ENCODE results near the gene ALB. TPM values are rescaled to one million over a fixed set of nuclear protein-coding genes. Genes with fewer than 3 reads are reported as not detected.

The ALB gene
- total RNA-seq, 1 experiment from 2014 or later = 23.4 TPM

- TF ChIP-seq, protein P1, sequence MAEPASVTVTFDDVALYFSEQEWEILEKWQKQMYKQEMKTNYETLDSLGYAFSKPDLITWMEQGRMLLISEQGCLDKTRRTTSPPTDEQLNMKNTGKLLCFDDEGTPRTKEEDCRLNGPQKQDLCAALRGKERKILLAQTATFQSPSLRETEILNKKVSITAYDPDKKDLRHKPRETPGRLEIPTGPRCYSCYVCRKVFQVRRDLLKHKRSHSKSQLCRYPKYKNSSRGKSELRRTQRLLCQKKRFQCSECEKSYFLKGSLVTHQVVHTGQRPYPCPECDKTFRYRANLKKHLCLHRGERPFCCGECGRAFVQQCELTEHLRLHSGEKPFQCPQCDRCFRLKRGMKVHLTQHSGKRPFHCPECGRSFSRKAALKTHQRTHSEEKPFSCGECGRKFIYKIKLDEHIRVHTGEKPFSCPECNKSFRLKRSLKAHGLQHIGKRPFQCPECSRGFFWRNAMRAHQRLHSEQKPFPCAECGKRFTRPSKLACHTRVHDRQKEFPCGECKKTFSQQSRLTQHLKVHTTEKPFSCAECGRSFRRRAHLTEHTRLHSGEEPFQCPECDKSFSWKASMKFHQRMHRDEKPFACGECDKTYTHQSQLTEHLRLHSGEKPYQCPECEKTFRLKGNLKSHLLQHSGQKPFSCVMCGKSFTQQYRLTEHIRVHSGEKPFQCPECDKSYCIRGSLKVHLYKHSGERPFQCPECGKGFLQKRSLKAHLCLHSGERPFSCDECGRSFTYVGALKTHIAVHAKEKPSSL (CRISPR knock-in tag; conservative IDR thresholded peaks at IDR 0.05) = no peak
- TF ChIP-seq ESRRA (CRISPR knock-in tag; IDR thresholded peaks at IDR 0.05; ENCODE audit: borderline replicate concordance) (no peak), MLX (CRISPR knock-in tag; IDR thresholded peaks at IDR 0.05) (no peak), PREB (CRISPR knock-in tag; IDR thresholded peaks at IDR 0.05; ENCODE audit: borderline replicate concordance) (no peak), NR2C2 (CRISPR knock-in tag; IDR thresholded peaks at IDR 0.05) (no peak), ETV6 (CRISPR knock-in tag; IDR thresholded peaks at IDR 0.05) (no peak), CREB1 (CRISPR knock-in tag; IDR thresholded peaks at IDR 0.05) (no peak), NFYB (CRISPR knock-in tag; conservative IDR thresholded peaks at IDR 0.05; ENCODE audit: low read depth) (no peak), JUN (CRISPR knock-in tag; IDR thresholded peaks at IDR 0.05) (no peak)
- TF ChIP-seq, protein P2, sequence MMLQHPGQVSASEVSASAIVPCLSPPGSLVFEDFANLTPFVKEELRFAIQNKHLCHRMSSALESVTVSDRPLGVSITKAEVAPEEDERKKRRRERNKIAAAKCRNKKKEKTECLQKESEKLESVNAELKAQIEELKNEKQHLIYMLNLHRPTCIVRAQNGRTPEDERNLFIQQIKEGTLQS (CRISPR knock-in tag; conservative IDR thresholded peaks at IDR 0.05) = no peak
- TF ChIP-seq, protein P3, sequence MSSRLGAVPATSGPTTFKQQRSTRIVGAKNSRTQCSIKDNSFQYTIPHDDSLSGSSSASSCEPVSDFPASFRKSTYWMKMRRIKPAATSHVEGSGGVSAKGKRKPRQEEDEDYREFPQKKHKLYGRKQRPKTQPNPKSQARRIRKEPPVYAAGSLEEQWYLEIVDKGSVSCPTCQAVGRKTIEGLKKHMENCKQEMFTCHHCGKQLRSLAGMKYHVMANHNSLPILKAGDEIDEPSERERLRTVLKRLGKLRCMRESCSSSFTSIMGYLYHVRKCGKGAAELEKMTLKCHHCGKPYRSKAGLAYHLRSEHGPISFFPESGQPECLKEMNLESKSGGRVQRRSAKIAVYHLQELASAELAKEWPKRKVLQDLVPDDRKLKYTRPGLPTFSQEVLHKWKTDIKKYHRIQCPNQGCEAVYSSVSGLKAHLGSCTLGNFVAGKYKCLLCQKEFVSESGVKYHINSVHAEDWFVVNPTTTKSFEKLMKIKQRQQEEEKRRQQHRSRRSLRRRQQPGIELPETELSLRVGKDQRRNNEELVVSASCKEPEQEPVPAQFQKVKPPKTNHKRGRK (CRISPR knock-in tag; IDR thresholded peaks at IDR 0.05; ENCODE audit: borderline replicate concordance) = no peak
- TF ChIP-seq, protein P4, sequence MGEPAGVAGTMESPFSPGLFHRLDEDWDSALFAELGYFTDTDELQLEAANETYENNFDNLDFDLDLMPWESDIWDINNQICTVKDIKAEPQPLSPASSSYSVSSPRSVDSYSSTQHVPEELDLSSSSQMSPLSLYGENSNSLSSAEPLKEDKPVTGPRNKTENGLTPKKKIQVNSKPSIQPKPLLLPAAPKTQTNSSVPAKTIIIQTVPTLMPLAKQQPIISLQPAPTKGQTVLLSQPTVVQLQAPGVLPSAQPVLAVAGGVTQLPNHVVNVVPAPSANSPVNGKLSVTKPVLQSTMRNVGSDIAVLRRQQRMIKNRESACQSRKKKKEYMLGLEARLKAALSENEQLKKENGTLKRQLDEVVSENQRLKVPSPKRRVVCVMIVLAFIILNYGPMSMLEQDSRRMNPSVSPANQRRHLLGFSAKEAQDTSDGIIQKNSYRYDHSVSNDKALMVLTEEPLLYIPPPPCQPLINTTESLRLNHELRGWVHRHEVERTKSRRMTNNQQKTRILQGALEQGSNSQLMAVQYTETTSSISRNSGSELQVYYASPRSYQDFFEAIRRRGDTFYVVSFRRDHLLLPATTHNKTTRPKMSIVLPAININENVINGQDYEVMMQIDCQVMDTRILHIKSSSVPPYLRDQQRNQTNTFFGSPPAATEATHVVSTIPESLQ (CRISPR knock-in tag; IDR thresholded peaks at IDR 0.05) = no peak
Measured at GRCh38 chr4:73392936-73393335, 11.2 kb upstream of the ALB start (continued).

- peaks cover 4% of the 10 kb centered on the region for H3K4me1 Mint-ChIP-seq
- no peaks in the 10 kb centered on the region for H3K27me3 Mint-ChIP-seq (ENCODE audit: low read depth)
- ATAC-seq (no peak), DNase-seq (ENCODE audit: low spot score) (no peak)
- no peaks in the 10 kb centered on the region for H3K36me3 Mint-ChIP-seq
- no peaks in the 10 kb centered on the region for H3K9me3 Mint-ChIP-seq
- TF ChIP-seq ZNF263 (CRISPR knock-in tag; IDR thresholded peaks at IDR 0.05; ENCODE audit: low read depth) = no peak
- ChIA-PET CTCF (no interaction called here), POLR2A (no interaction called here)
- no peak overlapping the region for H3K27ac Mint-ChIP-seq
- no peak overlapping the region for H3K4me3 Mint-ChIP-seq
Measured at GRCh38 chr4:73396304-73396703, 7.8 kb upstream of the ALB start.

- Mint-ChIP-seq H3K4me1 (peaks cover 6% of the 10 kb centered on the region), H3K9me3 (no peaks in the 10 kb centered on the region), H3K4me3 (no peak overlapping the region), H3K27me3 (ENCODE audit: low read depth) (no peaks in the 10 kb centered on the region), H3K27ac (no peak overlapping the region), H3K36me3 (no peaks in the 10 kb centered on the region)
- DNase-seq (ENCODE audit: low spot score) (no peak), ATAC-seq (no peak)
- POLR2A ChIA-PET = no interaction called here
- CTCF ChIA-PET = no interaction called here
- TF ChIP-seq ZBTB43 (CRISPR knock-in tag; IDR thresholded peaks at IDR 0.05) = no peak
- TF ChIP-seq, protein P5, sequence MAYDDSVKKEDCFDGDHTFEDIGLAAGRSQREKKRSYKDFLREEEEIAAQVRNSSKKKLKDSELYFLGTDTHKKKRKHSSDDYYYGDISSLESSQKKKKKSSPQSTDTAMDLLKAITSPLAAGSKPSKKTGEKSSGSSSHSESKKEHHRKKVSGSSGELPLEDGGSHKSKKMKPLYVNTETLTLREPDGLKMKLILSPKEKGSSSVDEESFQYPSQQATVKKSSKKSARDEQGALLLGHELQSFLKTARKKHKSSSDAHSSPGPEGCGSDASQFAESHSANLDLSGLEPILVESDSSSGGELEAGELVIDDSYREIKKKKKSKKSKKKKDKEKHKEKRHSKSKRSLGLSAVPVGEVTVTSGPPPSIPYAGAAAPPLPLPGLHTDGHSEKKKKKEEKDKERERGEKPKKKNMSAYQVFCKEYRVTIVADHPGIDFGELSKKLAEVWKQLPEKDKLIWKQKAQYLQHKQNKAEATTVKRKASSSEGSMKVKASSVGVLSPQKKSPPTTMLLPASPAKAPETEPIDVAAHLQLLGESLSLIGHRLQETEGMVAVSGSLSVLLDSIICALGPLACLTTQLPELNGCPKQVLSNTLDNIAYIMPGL (CRISPR knock-in tag; IDR thresholded peaks at IDR 0.05) = no peak
- TF ChIP-seq NR3C1 (CRISPR knock-in tag; conservative IDR thresholded peaks at IDR 0.05; ENCODE audit: low read depth) = no peak
- no peak for TF ChIP-seq ETV6 (CRISPR knock-in tag; IDR thresholded peaks at IDR 0.05)
- TF ChIP-seq ESRRA (CRISPR knock-in tag; IDR thresholded peaks at IDR 0.05; ENCODE audit: borderline replicate concordance) = no peak
- TF ChIP-seq, protein P4 (CRISPR knock-in tag; IDR thresholded peaks at IDR 0.05) = no peak
Measured at GRCh38 chr4:73396993-73397972, 6.8 kb upstream of the ALB start.
